HG03196 (cell line): ENCODE measurements around the gene LRPPRC.

ENCODE experiments used
- ATAC-seq: cut with Tn5 transposase; IDR thresholded peaks from one replicate; pipeline ENCODE4 v1.9.1; 2021; ENCODE audit not compliant: unreplicated experiment

LRPPRC gene

GRCh38 chr2:43874776-43875451 lies 120.9 kb downstream of the LRPPRC start:
- no peak for ATAC-seq

DNA sequence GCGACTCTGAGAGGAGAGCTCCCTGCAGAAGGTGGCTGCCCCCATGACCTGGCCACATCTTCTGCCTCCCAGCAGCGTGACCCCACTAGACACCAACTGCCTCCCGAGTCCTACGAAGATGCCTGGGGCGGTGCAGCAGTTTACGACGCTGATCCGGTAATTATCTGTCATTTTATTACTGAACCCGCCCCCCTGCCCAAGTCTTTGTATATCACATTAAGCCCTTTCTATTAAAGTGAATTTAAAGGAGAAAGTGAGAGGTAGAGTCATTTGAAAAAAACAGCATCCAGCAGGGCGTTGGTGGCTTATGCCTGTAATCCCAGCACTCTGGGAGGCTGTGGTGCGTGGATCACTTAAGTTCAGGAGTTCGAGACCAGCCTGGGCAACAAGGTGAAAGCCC lies 123.6 kb downstream of the LRPPRC start:
- ATAC-seq, result no peak

DNA sequence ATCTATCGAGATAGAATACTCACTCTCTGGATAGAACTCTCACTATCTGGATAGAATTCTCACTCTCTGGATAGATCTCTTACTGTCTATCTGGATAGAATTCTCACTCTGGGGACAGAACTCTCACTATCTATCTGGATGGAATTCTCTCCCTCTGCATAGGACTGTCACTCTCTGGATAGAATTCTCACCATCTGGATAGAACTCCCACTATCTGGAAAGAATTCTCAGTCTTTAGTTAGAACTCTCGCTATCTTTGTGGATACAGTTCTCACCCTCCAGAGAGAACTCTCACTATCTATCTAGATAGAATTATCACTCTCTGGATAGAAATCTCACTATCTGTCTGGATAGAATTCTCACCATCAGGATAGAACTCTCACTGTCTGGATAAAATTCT lies 140.5 kb downstream of the LRPPRC start:
- no peak for ATAC-seq

- no peak for ATAC-seq
These were observed 141.1 kb downstream of the LRPPRC start for GRCh38 chr2:43854671-43855070.

- ATAC-seq, result no peak
These were observed 142.4 kb downstream of the LRPPRC start for GRCh38 chr2:43853141-43854081.

- ATAC-seq, result no peak
These were observed 143.5 kb downstream of the LRPPRC start for GRCh38 chr2:43852196-43852730.

DNA sequence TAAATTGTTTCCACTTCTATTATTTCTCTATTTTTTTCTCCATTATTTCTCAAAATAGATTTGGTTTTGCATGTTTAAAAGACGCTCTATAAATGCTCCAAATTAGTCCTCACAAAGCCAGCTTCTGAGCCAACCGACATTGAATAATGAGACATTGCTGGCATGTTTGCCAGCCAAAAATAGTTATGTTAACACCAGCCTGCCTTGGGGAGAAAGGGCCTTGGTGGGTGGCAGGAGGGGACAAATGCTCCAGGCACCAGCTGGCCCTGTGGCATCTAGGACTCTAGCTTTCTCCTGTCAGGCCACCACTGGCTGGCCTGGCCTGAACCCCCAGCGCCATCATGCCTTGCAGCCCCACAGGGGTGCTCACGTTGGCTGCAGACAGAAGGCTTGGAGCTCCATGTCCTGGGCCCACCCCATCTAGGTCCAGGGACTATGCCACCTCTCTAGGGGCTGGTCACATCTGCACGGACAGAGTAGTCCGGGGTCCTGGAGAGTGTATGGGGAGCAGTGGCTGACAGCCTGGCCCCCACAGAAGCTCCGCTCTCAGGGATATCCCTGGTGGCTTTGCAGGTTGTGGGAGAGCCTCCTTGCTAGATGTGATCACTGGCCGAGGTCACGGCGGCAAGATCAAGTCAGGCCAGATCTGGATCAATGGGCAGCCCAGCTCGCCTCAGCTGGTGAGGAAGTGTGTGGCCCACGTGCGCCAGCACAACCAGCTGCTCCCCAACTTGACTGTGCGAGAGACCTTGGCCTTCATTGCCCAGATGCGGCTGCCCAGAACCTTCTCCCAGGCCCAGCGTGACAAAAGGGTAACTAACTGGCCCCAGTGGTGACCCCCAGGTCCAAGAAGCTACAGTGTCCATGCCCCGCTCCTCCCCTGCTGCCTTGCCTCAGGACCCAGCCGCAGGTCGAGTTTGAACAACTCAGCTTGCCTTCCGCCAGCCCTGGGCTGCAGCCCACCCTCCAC lies 144.5 kb downstream of the LRPPRC start:
- no peak for ATAC-seq

GRCh38 chr2:43848214-43848613 lies 147.6 kb downstream of the LRPPRC start:
- ATAC-seq, result no peak

- no peak for ATAC-seq
These were observed 149.5 kb downstream of the LRPPRC start for GRCh38 chr2:43846140-43846793.

GRCh38 chr2:43845181-43845580 lies 150.6 kb downstream of the LRPPRC start:
- ATAC-seq, result no peak

DNA sequence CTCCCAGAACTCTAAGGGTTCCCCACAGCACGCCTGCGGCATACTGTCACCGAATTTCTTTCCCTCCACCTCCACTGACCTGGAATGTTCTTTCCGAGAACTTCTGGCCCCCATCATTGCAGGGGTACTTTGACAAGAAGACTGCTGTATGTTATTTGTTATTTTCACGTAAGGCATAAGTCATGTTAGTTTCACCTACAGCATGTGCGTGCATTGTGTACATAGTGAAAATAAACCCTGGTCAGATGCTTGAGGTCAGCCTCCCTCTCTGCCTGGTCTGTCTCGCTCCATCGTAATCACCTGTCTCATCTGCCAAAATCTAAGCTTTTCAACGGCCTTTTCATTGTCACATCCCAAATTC lies 152.9 kb downstream of the LRPPRC start:
- no peak for ATAC-seq

DNA sequence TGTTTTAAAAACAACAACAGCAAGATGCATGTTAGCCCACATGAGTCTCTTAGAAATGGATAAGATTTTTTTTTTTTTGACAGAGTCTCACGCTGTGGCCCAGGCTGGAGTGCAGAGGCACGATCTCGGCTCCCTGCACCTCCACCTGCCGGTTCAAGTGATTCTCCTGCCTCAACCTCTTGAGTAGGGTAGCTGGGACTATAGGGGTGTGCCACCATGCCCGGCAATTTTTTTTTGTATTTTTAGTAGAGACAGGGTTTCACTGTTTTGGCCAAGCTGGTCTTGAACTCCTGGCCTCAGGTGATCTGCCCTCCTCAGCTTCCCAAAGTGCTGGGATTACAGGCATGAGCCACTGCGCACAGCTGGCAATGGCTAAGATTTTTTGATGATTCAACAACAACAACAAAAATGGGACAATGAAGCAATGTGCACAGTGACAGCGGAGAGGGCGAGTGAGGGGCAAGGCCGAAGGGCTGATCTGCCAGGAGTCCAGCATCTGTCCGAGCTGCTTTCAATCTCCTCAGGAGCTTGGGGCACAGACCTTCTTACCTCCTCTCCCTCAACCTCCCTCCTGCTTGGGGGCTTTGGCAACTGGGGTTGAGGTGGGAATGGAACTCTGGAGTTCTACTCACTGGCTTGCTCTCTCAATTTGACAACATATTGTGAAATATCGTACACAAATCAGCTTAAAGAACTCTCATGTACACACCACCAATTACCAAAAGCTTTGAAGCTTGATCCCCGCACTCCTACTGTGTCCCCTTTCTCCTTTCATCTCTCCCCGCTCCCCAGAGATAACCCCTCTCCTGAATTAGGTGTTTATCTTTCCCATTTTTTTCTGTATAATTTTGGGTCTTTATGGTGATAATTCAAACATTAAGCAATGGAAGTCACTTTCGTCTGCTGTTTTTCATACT lies 153.6 kb downstream of the LRPPRC start:
- no peak for ATAC-seq

DNA sequence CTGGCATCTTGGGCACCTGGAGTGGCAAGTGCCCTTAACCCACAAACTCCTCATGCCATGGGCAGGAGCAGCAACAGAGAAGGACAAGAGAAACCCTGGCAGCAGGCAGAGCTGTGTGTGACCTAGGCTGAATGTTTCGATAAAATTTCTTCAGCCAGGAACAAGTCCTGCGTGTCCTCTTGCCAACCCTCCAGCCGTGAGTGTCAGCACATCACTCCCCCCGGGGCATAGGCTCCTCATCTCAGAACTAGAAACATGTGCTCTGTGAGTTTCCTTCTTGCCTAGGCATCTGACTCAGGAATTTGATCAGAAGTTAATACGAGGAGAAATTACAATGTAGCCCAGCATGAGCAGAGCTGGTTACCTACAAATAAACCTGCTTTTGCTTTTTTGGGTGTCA lies 154.8 kb downstream of the LRPPRC start:
- no peak for ATAC-seq

DNA sequence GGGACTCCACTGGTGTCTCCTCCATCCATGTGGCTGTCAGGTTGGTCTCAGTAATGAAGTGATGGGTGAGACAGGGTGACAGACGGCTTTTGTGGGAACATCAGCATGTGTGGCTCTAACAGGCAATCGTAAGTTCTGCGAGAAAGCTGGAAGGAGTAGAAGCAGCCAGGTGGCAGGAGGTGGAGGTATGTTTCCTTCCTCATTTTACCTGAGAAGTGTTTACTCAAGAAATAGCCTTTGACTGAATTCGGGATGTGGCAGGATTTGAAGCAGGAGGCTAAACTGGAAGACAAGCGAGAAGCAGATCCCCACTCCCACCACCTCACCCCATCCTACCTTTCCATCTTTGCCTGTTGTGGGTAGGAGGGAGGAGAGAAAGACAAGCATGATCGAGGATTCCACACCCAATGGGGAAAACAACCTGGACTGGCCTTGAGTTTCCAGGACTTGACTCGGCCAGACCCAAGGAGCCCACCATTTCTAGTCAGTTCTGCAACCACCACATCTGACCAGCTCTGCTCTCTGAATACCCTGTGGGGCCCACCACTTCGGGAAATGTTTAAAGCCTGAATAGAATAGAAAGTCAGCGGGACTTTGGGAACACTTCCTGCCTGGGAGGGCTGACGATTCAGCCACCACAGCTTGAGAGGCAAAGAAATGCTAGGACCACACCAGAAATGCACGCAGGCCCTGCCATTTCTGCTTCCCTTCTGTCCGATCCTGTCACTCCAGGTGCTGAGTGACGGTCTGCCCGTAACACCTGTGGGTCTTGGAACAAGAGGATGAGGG lies 155.8 kb downstream of the LRPPRC start:
- no peak for ATAC-seq

GRCh38 chr2:43838560-43839267 lies 157.1 kb downstream of the LRPPRC start, which contains the start of the genes ABCG5 and ABCG8:
Gene ABCG5, minus strand, starts transcription at chr2:43838839. Its CDS starts 160 bp downstream, at chr2:43838679.
Gene ABCG8, plus strand, starts transcription at chr2:43838971. Its CDS starts 83 bp downstream, at chr2:43839054.
- ATAC-seq, result no peak

- ATAC-seq, result no peak
These were observed 157.8 kb downstream of the LRPPRC start for GRCh38 chr2:43837831-43838559.

DNA sequence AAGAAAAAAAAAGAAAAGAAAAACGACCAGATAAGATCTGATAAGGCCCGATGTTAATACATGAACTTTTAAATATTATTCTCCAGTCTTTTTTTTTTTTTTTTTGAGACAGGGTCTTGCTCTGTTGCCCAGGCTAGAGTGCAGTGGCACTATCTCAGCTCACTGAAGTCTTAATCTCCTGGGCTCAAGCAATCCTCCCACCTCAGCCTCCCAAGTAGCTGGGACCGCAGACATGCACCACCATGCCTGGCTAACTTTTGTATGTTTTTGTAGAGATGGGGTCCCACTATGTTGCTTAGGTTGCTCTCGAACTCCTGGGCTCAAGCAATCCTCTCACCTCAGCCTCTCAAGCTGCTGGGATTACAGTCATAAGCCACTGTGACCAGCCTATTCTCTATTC lies 158.8 kb downstream of the LRPPRC start:
- ATAC-seq, result no peak
